ENCODE measurements around the gene NANOS2. TPM values are rescaled to one million over a fixed set of nuclear protein-coding genes. Genes with fewer than 3 reads are reported as not detected.
A peak's percentile ranks its signal among the peaks of the same experiment; 100 is the strongest.

Gene NANOS2
- total RNA-seq, 2 donors from 2014 or later, result not detected

- TF ChIP-seq CTCF (IDR thresholded peaks at IDR 0.05), result no peak
- Histone ChIP-seq H3K27ac (peak overlapping the region; percentile 89), H3K4me1 (peaks cover 21% of the 10 kb centered on the region), H3K9ac (ENCODE audit: low read depth in 2 of 2, low read length in 2 of 2) (peak overlapping the region; percentile 51 to 84), H3K27me3 (no peaks in the 10 kb centered on the region), H3K9me3 (no peaks in the 10 kb centered on the region), H3K4me3 (peak overlapping the region; percentile 89), H3K36me3 (no peaks in the 10 kb centered on the region)
- DNase-seq, result no peak
- intact Hi-C loops (cut with DNase I), result loop anchor here (10.0 kb wide), 1 partner anchor 70 kb away; the partner anchor contains the start of gene RSPH6A
Observed at GRCh38 chr19:45884682-45885555, 29.7 kb downstream of the NANOS2 start.

DNA sequence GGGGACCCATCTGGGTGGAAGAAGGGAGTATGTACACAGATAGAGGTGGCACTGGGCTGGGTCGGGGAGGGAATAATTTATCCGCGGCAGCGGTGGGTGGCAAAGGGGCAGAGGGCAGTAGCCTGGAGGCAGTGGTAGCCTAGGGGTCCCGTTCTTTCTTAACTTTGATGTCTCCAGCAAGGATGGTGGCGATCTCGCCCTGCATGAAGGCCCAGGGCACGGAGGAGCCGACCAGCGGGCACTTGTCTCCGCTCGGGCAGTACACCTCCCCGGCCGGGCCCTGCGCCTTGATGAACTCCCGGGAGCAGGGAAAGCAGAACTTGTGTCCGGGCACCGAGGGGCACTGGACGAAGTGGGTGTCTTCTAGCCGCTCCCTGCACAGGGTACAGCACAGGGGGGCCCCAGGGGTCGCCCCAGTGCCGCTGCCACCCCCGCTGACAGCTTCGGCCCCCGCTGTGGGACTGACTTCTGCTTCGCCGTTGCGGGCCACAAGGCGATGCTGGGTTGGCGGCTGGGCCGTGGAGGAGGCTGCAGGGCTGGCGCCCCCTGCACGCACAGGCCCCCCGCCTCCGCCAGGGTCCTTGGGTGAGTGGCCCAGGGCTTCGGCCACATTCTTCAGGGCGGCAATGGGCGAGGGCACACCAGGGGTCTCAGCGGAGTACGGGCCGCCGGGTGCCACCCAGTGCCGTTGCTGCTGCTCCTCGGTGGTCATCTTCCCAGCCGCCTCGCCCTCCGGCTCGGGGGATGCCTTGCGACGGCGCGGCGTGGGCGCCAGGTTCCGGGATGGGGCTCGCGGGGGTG lies 30.5 kb downstream of the NANOS2 start:
- Histone ChIP-seq H3K27ac (no peak overlapping the region), H3K9ac (ENCODE audit: low read depth in 2 of 2, low read length in 2 of 2) (peak overlapping the region in 1 of 2 donors; percentile 16), H3K4me3 (no peak overlapping the region), H3K27me3 (no peaks in the 10 kb centered on the region), H3K9me3 (no peaks in the 10 kb centered on the region), H3K4me1 (peaks cover 21% of the 10 kb centered on the region), H3K36me3 (no peaks in the 10 kb centered on the region)
- intact Hi-C loops (cut with DNase I), result loop anchor here (1.0 to 10.0 kb wide), 2 partner anchors 21 to 69 kb away; partner anchors contain the start of genes RSPH6A and SYMPK
- DNase-seq, result no peak
- TF ChIP-seq CTCF (IDR thresholded peaks at IDR 0.05), result no peak

DNA sequence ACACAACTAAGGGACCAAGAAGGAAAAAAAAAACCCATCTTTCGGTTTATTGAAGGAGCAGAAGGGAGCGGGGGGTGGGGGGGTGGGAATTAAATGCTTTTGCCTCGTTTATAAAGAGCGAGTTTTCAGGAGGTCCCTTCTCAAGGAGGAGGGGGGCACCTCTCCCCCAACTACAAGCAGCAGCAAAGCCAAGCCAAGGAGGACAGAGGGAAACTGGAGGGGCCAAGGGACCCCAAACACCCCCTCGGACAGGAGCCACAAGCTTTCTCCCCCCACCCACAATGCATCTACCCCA lies 31.0 kb downstream of the NANOS2 start:
- H3K9ac ChIP-seq (ENCODE audit: low read depth in 2 of 2, low read length in 2 of 2), result peak overlapping the region in 1 of 2 donors; percentile 16
- H3K4me3 ChIP-seq, result no peak overlapping the region
- H3K4me1 ChIP-seq, result peaks cover 21% of the 10 kb centered on the region
- H3K27ac ChIP-seq, result no peak overlapping the region
- peak; percentile 47 for TF ChIP-seq CTCF (IDR thresholded peaks at IDR 0.05)
- no peak for DNase-seq
- no peaks in the 10 kb centered on the region for H3K27me3 ChIP-seq
- no peaks in the 10 kb centered on the region for H3K9me3 ChIP-seq
- no peaks in the 10 kb centered on the region for H3K36me3 ChIP-seq
- intact Hi-C loops (cut with DNase I), result loop anchor here (1.0 to 10.0 kb wide), 2 partner anchors 20 to 69 kb away; partner anchors contain the start of genes RSPH6A and SYMPK

DNA sequence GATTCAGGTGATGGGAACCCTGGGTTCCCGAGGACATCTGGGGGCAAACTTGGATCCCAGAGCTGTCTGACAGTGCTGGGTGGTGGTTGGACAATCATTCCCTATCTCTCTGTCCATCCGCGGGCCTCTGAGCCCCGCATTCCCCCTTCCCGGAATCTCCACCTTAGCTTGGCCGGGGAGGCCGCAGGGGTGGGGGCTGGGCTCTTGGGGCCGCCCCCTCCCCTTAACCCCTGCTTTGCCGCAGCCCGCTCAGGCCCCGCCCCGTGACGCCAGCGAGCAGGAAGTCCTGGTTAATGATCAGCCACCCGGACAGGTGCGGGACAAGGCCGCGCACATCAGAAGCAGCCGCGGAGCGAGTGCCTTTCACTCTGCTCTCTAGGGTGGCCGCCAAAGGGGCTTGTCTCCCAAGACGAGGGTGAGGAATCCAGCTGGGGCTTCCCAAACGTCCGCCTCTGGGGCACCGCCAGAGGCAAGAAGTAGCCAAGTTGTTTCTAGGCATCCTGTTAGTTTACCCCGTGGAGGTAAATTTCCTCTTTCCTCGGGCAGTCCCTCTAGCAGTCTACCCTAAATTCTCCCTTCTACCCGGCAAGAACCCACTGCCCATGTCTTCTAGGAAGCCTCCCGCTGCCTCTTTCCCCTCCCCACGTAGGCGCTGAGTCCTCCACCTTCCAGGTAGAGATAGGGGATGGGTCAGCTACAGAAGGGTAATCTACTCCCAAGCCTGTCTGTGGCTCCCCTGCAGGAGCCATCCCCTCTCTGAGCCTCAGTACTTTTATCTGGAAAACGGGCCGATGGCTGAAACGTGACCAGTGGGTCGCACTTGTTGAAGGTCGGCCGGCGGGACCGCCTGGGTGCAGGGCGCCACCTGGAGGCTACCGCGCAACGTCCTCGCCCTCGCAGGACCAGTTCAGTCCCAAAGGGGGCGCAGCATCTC lies 31.7 kb downstream of the NANOS2 start:
- H3K4me3 ChIP-seq, result peak overlapping the region; percentile 16
- TF ChIP-seq CTCF (IDR thresholded peaks at IDR 0.05), result peak; percentile 96
- no peaks in the 10 kb centered on the region for H3K36me3 ChIP-seq
- no peaks in the 10 kb centered on the region for H3K9me3 ChIP-seq
- intact Hi-C loops (cut with DNase I), result loop anchor here (1.0 to 10.0 kb wide), 2 partner anchors 20 to 68 kb away; partner anchors contain the start of genes RSPH6A and SYMPK
- peak overlapping the region; percentile 69 to 90 for H3K9ac ChIP-seq (ENCODE audit: low read depth in 2 of 2, low read length in 2 of 2)
- no peaks in the 10 kb centered on the region for H3K27me3 ChIP-seq
- DNase-seq, result peak; percentile 93
- H3K27ac ChIP-seq, result peak overlapping the region; percentile 75
- peaks cover 21% of the 10 kb centered on the region for H3K4me1 ChIP-seq

All from colonic mucosa (tissue), 4 donors.